Measurements from ENCODE around the gene NRCAM.

DNA sequence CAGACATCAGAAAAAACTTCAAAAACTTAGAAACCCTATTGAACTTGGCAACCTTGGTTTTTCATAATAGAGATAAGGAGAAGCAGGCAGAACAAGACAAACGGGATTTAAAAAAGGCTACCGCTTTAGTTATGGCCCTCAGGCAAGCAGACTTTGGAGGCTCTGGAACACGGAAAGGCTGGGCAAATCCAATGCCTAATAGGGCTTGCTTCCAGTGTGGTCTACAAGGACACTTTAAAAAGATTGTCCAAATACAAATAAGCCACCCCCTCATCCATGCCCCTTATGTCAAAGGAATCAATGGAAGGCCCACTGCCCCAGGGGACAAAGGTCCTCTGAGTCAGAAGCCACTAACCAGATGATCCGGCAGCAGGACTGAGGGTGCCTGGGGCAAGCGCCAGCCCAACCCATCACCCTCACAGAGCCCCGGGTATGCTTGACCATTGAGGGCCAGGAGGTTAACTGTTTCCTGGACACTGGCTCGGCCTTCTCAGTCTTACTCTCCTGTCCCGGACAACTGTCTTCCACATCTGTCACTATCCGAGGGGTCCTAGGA, 115.3 kb downstream of the NRCAM start:
- TF ChIP-seq EZH2 (IDR thresholded peaks at IDR 0.05; ENCODE audit: borderline replicate concordance, insufficient read depth, low read depth, low read length, poor library complexity, severe bottlenecking), result no peak
- TF ChIP-seq, protein P1, sequence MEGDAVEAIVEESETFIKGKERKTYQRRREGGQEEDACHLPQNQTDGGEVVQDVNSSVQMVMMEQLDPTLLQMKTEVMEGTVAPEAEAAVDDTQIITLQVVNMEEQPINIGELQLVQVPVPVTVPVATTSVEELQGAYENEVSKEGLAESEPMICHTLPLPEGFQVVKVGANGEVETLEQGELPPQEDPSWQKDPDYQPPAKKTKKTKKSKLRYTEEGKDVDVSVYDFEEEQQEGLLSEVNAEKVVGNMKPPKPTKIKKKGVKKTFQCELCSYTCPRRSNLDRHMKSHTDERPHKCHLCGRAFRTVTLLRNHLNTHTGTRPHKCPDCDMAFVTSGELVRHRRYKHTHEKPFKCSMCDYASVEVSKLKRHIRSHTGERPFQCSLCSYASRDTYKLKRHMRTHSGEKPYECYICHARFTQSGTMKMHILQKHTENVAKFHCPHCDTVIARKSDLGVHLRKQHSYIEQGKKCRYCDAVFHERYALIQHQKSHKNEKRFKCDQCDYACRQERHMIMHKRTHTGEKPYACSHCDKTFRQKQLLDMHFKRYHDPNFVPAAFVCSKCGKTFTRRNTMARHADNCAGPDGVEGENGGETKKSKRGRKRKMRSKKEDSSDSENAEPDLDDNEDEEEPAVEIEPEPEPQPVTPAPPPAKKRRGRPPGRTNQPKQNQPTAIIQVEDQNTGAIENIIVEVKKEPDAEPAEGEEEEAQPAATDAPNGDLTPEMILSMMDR (IDR thresholded peaks at IDR 0.05), result no peak

Data from B cell (primary cell).